NCI-H446 (cell line): ENCODE measurements around the gene RDH11.
"Not testable (repeated sequence)": the region's sequence is repeated elsewhere in the genome, so short reads cannot be mapped to it uniquely, and the experiment has no call there.

Experiments used
- DNase-seq, 2 experiments: peaks; one replicate each; lab custom pipeline; 2025; lab: John Stamatoyannopoulos, UW

Gene RDH11

DNA sequence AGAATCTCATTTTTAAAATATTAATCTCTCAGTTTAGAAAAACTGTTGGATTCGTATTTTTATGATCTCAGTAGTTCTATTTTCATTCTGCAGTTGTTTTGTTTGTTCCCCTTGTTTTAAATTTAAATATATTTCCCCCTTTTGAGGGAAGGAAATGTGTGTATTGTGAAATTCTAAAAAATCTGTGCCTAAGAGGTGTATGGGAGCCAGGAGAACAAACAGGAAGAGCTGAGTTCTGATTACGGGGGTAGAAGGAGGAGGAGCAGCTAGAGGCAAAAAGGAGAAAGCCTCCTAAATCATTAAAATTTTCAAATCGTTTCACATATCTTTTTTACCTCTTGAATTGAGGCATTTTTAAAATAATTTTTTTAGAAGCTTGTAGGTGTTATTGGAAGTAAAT is 8.4 kb upstream of the RDH11 start:
- DNase-seq: no peak

DNA sequence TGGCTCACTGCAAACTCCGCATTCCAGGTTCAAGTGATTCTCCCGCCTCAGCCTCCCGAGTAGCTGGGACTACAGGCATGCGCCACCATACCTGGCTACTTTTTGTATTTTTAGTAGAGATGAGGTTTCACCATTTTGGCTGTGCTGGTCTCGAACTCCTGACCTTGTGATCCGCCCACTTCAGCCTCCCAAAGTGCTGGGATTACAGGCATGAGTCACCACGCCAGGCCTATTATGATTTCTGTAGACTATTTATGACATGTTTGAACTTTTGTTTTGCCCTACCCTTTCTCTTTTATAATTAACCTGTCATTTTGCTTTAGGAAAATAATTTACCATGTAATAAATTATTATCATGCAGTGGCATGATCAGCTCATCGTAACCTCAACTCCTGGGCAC is 5.9 kb upstream of the RDH11 start, which contains the start of gene RDH12:
RDH12 (plus strand) TSS at position 395 of the 400 bp plus-strand sequence. CDS start 20,757 bp downstream, outside the sequence.
- not testable (repeated sequence) for DNase-seq

DNA sequence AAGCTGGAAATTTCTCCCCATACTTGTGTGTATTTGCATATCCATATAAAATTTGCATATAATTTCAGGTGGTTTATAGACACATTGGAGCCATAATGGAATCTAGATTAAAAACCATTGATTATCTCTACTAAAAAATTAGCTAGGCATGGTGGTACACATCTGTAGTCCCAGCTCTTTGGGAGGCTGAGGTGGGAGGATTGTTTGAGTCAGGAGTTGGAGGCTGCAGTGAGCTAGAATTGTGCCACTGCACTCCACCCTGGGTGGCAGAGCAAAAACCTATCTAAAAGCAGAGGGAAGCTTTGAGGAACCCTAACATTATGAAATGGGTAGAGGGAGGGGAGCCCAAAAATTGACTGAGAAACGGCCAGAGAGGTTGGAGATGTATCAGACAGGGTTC is 2.6 kb upstream of the RDH11 start:
- DNase-seq: no peak

DNA sequence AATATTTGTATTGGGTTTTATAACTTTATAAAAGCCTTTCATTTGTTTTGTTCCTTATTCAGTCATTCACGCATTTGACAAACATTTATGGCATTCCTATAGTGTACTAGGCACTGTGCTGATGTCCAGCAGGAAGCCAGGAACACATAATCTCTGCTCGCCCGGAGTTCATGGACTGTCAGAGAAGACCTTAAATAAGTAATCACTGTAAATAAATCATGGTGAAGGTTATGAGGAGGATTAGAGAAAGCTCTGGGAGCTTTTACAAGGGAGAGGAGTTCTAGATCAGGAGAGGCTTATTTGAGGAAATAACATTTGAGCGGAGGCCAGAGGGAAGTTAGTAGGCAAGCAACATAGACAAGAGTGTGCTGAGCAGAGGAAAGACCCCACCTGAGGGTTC is 1.4 kb upstream of the RDH11 start:
- DNase-seq: no peak

DNA sequence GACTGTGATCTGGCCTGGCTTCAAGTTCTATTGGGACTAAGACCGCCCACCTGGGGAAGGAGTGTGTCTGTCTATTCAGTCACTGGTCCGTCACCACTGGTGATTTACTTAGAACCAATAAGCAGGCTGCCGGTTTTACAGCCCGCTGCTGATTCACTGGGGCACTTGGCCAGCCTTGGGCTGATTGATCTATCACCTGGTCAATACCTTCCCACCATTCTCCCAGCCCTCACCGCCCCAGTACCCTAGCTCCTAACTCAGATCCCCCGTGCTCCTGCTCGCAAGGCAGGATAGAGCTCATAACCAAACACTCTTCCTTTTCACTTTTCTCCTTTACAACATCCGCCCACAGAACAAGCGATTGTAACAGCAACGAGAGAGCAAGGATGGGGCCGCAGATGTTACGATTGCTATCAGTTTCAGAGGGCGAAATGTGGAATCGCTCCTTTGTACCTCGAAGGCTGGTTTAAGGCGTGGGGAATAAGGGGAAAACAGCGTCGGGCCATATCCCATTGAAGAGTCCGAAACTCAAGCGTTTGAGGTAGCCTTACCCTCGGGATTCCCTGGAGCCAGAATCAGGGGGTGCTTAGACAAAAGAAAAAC is 672 bp downstream of the RDH11 start:
- DNase-seq: peak; percentile 50 to 79

DNA sequence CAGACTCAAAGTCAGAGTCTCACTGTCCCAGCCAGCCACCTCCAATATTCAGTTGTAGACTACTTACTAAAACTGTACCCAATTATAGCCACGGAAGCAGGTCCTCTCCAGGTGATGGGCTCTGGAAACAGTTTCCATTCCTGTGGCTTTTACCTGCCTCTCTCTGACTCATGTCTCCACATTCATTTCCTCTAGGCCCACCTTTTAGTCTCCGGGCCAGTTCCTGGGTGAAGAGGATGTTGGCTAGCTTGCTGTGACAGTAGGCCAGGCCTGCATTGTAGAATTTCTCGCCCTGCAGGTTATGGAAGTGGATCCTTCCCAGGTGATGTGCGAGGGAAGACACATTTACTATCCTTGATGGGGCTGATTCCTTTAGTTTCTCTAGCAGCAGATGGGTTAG is 5.6 kb downstream of the RDH11 start:
- DNase-seq: no peak

DNA sequence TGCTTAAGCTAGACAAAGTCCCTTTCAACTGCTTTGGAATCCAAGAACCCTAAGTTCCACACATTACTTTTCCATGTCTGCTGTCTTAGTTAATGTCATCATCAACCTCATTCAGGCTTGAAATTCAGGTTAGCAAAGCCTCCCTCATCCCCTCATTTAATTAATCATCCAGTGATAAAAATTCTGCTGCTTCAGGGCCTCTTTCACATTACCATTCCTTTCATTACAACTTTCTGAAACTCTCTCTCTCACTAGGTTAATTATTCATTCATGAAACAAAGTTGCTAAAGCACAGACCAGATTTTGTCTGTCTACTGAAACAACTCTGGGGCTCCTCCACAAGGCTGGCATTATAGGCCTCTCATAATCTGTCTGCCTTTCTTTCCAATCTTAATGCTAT is 11.7 kb downstream of the RDH11 start:
- no peak for DNase-seq

DNA sequence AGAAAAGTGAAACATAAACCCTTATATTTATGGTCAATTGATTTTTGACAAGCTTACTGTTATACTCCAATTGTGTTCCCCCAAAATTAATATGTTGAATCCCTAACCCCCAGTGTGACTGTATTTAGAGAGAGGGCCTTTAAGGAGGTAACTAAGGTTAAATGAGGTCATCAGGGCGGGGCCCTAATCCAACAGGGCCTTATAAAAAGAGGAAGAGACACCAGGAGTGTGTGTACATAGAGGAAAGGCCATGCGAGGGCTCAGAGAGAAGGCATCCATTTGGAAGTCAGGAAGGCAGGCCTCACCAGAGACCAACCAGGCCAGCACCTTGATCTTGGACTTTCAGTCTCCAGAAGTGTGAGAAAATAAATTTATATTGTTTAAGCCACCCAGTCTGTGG is 14.6 kb downstream of the RDH11 start:
- no peak for DNase-seq

DNA sequence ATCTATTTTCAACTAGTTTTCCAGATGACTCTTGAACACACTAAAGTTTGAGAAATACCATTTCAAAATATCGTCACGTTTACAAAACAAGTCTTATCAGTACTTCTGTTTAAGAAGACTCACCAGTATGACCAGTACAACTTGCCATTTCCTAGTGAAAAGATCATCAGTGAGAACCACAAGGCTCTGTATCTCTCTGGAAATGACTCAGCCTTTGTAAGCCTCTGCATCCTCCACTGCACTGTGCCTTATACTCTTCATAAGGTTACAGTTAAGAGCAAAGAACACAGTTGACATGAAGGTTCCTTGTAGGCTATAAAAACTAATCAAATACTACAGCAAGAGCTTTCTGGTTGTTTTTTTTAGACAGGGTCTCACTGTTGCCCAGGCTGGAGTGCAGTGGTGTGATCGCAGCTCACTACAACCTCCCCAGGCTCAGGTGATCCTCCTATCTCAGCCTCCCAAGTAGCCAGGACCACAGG is 15.4 kb downstream of the RDH11 start:
- DNase-seq: no peak

DNA sequence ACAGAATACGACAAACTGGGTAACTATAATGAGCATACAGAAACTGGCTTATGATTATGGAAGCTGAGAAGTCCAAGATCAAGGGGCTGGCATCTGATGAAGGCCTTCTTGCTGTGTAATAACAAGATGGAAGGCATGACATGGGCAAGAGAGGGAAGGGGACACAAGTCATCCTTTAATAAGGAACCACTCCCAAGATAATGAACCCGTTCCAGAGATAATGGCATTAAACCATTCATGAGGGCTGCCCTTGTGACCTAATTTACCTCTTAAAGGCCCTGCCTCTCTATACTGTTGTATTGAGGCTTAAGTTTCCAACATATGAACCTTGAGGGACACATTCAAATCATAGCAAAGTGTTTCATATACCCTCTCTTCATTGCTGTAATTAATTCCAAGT is 16.6 kb downstream of the RDH11 start:
- no peak for DNase-seq

DNA sequence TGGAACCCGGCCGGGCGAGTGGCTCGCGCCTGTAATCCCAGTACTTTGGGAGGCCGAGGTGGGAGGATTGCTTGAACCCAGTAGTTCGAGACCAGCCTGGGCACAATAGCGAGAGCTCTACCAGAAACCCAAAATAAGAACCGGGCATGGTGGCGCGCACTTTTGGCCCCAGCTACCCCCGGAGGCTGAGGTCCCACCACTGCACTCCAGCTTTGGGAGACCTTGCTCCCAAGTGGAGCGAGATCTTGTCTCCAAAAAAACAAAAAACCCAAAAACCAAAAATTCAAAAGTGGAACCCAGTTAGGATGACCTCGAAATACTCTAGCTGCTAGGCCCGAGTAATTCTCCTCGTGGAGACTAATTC is 20.4 kb downstream of the RDH11 start:
- no peak for DNase-seq

DNA sequence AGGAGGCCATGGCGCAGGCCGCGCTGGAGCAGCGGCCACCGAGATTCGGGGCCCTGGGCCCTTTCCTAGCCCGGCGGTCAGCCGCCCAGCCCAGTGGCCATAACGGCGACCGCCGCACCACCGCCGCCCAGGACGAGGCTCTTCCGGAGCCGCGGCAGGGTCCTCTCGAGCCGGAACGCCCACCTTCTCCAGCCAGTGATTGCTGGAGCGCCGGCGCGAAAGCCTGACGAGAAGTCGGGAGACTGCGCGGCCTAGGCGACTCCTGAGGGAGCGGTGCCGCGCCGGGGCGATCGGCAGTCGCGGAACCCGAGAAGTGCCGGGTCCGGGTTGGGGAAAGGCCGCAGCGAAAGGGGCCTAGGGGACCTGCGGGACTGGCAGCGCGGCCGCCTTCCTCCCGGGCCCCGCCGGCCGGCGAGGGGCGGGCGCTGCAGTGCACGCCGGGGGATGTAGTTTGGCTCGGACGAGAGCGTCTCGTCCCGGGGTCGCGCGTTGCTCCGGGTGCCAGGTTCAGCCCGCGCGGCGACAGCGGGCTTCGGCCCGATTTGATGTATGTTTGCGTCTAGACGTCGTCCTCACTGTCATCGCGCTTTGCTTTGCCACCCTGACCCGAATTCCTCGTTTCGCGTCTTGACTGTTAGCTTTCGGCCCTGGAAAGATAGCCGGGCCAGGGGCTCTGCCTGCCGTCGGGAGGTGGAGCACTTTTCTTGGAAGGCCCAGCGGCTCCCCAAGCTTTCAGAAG is 20.9 kb downstream of the RDH11 start, which contains the start of gene VTI1B:
VTI1B (minus strand) TSS at position 153 of the 739 bp plus-strand sequence; CDS start at position 10, 143 bp downstream.
- DNase-seq: peak; percentile 62 to 77

DNA sequence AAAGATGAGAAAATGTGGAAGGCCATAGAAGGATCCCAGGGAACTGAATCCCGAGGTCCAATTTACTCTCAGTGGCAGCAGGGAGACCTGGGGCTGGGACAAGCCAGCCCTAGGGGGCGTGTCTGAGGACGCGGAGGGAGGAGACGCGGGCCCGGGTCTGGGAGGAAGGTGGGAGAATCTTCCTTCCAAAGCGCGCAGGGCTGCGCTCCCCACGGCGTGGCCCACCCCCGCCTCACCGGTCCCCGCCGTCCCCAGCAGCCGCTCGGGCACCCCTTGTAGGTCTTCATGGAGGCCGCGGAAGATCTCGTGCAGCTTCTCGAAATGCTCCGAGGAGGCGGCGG is 21.5 kb downstream of the RDH11 start:
- peak; percentile 35 to 64 for DNase-seq

DNA sequence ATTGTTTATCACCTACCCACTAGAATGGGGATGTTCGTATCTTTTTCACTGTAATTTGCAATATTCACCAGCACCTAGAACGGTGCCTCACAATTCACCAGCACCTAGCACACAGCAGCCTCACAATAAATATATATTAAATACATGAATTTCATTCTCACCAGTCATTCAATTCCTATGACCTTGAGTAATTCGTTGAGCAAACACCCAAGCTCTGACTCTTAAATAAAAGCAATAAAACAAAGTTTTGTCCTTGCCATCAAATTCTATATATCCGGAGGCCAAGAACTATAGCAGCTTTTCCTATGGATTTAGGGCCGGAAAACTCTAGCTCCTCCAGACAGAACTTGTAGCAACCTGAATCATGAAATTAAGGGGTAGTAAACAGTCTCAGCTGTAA is 22.1 kb downstream of the RDH11 start:
- no peak for DNase-seq

DNA sequence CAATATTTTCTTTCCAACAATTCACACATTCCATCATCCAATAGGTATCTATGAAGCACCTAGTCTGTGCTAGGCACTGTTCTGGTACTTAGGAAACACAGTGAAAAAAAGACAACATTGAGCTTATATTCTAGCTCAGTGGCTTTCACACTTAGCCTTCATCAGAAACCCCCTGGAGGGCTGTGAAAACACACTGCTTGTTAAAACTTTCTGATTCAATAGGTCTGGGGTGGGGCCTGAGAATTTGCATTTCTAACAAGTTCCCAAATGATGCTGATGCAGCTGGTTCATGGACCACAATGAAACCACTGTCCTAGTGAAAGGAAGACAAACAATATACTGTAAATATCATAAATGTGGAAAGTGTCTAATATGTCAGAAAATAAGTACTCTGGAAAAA is 27.0 kb downstream of the RDH11 start:
- no peak for DNase-seq

DNA sequence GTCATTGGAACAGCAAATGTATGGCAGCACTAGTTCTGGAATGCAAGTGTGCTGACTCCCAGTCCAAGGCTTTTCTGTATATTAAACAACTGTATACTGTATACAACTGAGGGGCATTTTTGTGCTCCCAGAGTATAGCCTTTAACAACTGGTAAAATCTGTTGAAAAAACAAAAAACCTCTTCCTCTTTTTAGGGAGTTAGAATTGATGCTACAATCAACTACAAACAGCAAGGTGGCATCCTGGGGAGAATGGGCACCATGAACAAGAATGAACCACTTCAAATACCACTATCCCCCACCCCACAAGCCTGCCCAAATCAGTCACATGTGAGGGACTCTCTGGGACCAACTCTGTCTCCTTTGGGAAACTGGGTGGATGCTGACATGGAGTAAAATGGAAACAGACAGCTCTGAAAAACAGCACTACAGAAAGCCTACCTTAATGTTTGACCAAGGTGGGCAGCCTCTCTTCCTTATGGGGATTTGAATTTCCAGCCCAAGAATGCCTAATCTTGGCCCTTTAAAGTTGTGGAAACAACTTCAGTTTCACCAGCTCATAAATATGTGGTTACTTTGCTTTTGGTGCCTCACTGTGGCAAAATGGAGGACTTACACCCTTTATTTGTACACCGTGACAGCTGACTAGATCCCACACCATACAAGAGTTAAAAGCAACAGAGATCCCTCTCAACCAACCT is 28.7 kb downstream of the RDH11 start:
- DNase-seq: peak; percentile 5 to 62

DNA sequence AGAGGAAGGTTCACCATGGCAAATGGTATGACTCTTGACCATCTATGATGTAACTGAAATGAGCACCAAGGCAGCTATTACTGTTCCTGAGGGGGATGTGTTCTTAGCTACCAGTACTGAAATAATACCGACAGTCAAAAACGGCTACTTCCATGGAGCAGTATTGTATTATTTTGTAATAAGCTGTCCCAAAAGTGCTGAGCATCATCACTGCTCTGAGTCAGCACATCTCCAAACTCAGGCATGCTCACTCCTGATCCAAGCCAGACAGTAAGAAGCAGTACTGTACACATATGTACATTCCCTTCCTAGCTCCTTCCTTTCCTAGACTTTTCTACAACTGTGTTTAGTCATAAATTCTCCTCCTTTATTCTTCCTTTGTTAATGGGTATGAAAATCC is 29.7 kb downstream of the RDH11 start:
- no peak for DNase-seq

DNA sequence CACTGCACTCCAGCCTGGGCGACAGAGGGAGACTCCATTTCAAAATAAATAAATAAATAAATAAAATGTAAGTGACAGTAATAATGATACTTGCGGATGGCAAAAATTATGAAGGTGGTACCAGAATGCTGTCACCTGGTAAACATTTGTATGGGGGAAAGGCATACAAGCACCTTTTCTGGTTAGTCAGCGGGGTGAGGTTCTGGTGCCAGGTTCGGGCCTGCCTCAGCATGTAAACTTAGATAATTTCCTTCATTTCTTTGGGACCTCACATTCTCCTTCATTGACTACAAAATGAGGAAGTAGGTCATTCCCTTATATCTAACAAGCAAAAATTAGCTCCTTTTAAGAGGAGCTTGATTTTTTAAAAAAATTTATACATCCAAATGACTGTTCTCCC is 31.9 kb downstream of the RDH11 start:
- DNase-seq: no peak

DNA sequence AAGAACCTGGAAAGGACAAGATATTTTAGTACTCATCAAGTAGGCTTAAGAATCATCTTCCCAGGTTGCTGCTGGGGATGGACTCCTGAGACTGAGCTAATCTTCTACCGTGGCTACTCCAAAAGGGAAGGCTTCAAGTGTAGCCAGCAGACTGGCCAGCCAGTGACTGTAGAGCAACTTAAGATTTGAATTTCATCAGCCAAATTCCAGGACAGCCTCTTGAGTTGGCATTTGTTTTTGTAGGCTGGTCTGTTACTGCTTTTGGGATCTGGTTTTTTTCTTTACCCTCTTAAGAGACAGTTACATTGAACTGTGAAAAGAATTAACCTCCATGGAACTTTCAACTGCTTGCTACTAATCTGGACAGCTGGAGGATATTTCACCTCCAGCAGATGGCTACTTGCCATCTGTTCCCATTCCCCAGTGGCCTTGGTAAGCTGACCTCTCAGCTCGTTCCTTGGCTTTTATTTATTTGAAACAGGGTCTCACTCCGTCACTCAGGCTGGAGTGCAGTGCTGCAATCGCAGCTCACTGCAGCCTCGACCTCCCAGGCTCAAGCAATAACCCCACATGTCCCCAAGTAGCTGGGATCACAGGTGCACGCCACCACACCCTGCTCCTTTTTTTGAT is 41.8 kb downstream of the RDH11 start:
- DNase-seq: no peak

DNA sequence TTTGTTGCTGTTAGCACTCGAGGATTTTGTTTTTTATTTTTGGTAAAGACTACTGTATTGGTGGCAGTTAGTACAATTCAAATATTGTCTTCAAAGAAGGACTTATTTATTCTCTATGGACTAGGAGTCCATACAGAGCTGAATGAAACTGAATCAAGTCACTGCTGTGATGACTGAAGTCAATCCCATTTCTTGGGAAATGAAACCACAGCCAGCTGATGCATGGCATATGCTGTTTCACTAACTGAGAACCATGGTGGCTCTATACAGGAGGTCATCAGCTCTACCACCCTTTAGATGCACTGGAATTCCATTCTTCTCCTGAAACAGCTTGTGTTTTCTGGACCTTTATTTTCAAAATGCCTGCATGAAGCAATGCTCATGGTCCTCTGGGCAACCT is 43.4 kb downstream of the RDH11 start:
- no peak for DNase-seq

DNA sequence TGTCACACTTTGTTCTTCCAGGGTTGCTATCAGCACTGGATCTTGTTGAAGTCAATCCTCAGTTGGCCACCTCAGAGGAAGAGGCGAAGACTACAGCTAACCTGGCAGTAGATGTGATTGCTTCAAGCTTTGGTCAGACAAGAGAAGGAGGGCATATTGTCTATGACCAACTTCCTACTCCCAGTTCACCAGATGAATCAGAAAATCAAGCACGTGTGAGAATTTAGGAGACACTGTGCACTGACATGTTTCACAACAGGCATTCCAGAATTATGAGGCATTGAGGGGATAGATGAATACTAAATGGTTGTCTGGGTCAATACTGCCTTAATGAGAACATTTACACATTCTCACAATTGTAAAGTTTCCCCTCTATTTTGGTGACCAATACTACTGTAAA is 44.9 kb downstream of the RDH11 start:
- no peak for DNase-seq

DNA sequence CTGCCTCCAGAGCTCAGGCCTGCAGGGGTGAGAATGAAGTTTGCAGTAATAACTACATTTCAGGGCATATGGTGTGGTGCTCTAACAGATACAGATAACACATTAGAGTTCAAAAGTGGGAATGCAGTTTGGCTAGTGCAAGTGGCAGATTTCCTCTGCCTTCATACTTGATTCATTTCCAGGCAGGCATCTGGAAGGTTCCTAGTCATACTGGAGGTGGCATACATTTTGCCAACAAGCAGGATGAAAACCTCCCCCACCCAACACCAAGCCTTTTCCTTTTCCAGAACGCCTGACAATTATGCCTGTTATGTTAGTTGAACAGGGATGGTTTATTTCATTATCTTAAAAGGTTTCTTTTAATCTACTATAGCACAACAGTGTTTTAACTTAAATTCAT is 45.4 kb downstream of the RDH11 start:
- no peak for DNase-seq

DNA sequence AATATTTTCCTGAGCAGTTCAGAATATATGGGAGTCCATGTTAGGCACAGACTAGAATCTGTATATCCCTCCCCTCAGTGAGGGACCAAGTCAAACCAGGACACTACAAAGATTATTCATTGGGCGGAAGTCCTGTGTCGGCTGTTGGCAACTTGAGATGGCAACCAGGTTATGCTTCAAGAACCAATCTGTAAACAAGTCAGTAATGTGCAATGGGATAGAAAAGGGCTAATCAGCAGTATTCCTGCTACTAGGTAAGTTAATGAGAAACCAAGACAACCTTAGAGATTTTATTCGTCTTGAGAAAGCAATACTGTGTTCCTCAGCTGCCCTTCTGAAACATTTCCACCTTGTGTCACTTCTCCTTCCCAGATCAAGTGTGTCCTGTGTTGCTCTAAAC is 49.4 kb downstream of the RDH11 start:
- DNase-seq: no peak
